Measurements from ENCODE around the gene ARAP2. TPM values are rescaled to one million over a fixed set of nuclear protein-coding genes. Genes with fewer than 3 reads are reported as not detected.

ARAP2 gene
- total and polyA plus RNA-seq, 11 donors: 0.38 to 17.0 (median 3.4) TPM

DNA sequence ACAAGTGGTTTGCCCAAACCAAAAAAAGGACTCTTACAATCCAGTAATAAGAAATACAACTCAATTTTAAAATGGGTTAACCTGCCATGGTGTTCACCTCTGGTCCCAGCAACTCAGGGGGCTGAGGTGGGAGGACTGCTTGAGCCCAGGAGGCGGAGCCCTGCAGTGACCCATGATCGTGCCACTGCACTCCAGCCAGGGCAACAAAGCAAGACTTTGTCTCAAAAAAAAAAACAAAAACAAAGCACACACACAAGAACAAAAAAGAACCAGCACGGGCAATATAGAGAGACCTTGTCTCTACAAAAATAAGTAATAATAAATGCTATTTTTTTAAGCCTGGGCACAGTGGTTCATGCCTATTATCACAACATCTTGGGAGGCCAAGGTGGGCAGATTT lies 28.7 kb downstream of the ARAP2 start:
- WGBS, 4 donors: 79 to 89% (median 87%) methylated on average over 3 of the region's 3 CpGs
- Histone ChIP-seq H3K36me3 (peaks cover 0 to 4% (median 0%) of the 10 kb centered on the region in 9 donors), H3K9me3 (no peaks in the 10 kb centered on the region), H3K27me3 (no peaks in the 10 kb centered on the region), H3K27ac (no peak overlapping the region), H3K4me1 (peaks cover 0 to 7% (median 0%) of the 10 kb centered on the region in 12 donors), H3K4me3 (no peak overlapping the region)
- intact Hi-C loops (cut with DNase I): no loop called here
- DNase-seq: no peak
- ATAC-seq: no peak
- TF ChIP-seq, protein P1, sequence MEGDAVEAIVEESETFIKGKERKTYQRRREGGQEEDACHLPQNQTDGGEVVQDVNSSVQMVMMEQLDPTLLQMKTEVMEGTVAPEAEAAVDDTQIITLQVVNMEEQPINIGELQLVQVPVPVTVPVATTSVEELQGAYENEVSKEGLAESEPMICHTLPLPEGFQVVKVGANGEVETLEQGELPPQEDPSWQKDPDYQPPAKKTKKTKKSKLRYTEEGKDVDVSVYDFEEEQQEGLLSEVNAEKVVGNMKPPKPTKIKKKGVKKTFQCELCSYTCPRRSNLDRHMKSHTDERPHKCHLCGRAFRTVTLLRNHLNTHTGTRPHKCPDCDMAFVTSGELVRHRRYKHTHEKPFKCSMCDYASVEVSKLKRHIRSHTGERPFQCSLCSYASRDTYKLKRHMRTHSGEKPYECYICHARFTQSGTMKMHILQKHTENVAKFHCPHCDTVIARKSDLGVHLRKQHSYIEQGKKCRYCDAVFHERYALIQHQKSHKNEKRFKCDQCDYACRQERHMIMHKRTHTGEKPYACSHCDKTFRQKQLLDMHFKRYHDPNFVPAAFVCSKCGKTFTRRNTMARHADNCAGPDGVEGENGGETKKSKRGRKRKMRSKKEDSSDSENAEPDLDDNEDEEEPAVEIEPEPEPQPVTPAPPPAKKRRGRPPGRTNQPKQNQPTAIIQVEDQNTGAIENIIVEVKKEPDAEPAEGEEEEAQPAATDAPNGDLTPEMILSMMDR (IDR thresholded peaks at IDR 0.05): no peak
- TF ChIP-seq POLR2A (IDR thresholded peaks at IDR 0.05): no peak

DNA sequence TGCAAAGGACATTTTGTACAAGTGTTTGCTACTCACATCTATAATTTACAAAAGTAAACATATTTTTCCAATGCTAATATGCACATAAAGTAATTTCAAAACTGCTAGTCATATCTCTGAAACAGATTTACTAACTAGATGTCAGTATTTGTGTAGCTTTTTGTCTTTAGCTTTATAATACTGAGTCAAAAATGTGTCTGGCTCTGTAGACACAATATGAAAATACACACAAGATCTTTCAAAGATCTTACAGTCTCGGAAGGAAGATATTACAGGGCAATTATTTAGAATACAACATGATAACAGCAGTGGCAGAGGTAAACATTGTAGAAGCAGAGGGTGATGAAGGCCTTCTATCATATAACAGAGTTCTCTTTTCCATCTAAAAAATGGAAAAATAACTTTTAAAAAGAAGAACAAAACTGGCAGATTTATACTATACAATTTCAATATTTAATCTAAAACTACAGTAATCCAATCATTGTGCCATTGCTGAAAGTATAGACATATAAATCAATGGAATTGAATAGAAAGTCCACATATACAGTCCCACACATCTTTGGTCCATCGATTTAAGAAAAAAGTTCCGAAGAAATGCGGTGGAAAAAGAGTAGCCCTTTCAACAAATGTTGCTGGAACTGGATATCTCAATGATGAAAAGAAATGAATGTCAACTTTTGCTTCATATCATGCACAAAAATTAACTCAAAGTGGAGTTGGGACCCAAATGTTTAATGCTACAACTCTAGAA lies 29.4 kb downstream of the ARAP2 start:
- H3K9me3 ChIP-seq: no peaks in the 10 kb centered on the region
- peaks cover 0 to 7% (median 0%) of the 10 kb centered on the region in 12 donors for H3K4me1 ChIP-seq
- intact Hi-C loops (cut with DNase I): no loop called here
- no peak for DNase-seq
- no peak for ATAC-seq
- H3K27me3 ChIP-seq: no peaks in the 10 kb centered on the region
- no peak overlapping the region for H3K27ac ChIP-seq
- peaks cover 0 to 11% (median 0%) of the 10 kb centered on the region in 9 donors for H3K36me3 ChIP-seq
- no peak overlapping the region for H3K4me3 ChIP-seq
- WGBS, 4 donors: 61 to 76% (median 65%) methylated on average over 4 of the region's 4 CpGs
- no peak for TF ChIP-seq POLR2A (IDR thresholded peaks at IDR 0.05)
- TF ChIP-seq, protein P1 (IDR thresholded peaks at IDR 0.05): no peak

DNA sequence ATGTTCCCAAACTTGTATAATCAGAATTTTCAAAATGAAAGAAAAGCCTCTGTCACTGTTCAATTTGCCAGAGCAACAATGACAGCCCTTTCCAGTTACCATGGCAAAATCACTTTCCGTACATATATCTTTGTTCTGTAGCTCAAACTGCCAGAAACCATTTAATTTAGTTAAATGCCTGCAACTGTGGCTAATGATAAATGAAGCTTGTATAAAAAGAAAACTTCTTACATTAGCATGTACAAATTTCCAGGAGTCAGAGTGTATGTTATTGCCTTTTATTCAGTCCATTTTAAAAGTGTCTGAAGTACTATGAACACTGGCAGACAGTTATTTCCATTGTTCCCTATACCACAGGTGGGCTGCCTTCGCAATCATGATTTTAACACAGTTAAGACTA lies 30.3 kb downstream of the ARAP2 start:
- H3K27me3 ChIP-seq: no peaks in the 10 kb centered on the region
- ATAC-seq: no peak
- 57 to 95% (median 88%) methylated on average over 2 of the region's 2 CpGs for WGBS, 4 donors
- no peaks in the 10 kb centered on the region for H3K9me3 ChIP-seq
- H3K27ac ChIP-seq: no peak overlapping the region
- H3K4me1 ChIP-seq: peaks cover 0 to 7% (median 0%) of the 10 kb centered on the region in 12 donors
- H3K36me3 ChIP-seq: peaks cover 0 to 14% (median 0%) of the 10 kb centered on the region in 9 donors
- H3K4me3 ChIP-seq: no peak overlapping the region
- no peak for DNase-seq
- no peak for TF ChIP-seq POLR2A (IDR thresholded peaks at IDR 0.05)
- TF ChIP-seq, protein P1 (IDR thresholded peaks at IDR 0.05): no peak
- intact Hi-C loops (cut with DNase I): no loop called here

DNA sequence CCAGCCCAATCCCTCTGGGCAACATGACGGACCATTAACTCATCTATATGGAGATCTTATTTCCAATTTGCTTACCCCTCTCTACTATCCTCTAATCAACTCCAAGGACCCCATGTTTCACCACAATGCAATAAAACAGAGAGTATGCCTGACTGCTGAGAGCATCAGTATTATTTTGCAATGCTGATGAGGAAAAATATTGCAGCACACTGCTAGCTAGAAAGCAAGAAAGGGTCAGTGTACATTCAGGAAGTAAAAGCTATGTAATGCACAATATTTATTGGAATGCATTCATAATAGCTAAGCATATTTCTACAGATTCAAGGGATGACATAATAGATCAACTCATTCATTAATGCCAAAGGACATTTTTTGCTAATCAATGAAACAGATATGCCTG lies 33.2 kb downstream of the ARAP2 start:
- TF ChIP-seq, protein P1 (IDR thresholded peaks at IDR 0.05): no peak
- no peak for TF ChIP-seq POLR2A (IDR thresholded peaks at IDR 0.05)
- ATAC-seq (no peak), DNase-seq (no peak)
- WGBS, 4 donors: 77 to 89% (median 87%) methylated on average over 1 of the region's 1 CpG
- no peaks in the 10 kb centered on the region for H3K27me3 ChIP-seq
- peaks cover 0 to 14% (median 0%) of the 10 kb centered on the region in 9 donors for H3K36me3 ChIP-seq
- intact Hi-C loops (cut with DNase I): no loop called here
- peaks cover 0 to 9% (median 0%) of the 10 kb centered on the region in 12 donors for H3K4me1 ChIP-seq
- no peak overlapping the region for H3K27ac ChIP-seq
- H3K9me3 ChIP-seq: no peaks in the 10 kb centered on the region
- H3K4me3 ChIP-seq: no peak overlapping the region
